PFSK-1 (cell line): ENCODE data around the gene PRAMEF25.
"Not testable (repeated sequence)": the region's sequence is repeated elsewhere in the genome, so short reads cannot be mapped to it uniquely, and the experiment has no call there.

Source experiments
- POLR2AphosphoS5 ChIP-seq: IDR thresholded peaks from 2 replicates; pipeline ENCODE4 v1.6.1; 2012; ENCODE audit warnings: low read depth, mild to moderate bottlenecking, control low read depth, low read length, moderate library complexity
- SIN3A ChIP-seq: IDR thresholded peaks from 2 replicates; pipeline ENCODE4 v1.6.1; 2012; ENCODE audit warnings: mild to moderate bottlenecking, low read length, moderate library complexity, borderline replicate concordance; ENCODE audit not compliant: insufficient read depth
- TAF1 ChIP-seq: IDR thresholded peaks from 2 replicates; pipeline ENCODE4 v1.6.1; 2012; ENCODE audit warnings: low read length, control low read depth, borderline replicate concordance; ENCODE audit not compliant: insufficient read depth
- TF ChIP-seq, protein P1 (sequence below), 2 experiments: IDR thresholded peaks; 2 replicates each; pipeline versions ENCODE4 v1.6.1 to v1.8.0; 2011 to 2012; ENCODE audit warnings: low read depth in 2 of 2, low read length in 2 of 2, control low read depth in 1 of 2, inconsistent platforms in 1 of 2, mild to moderate bottlenecking in 1 of 2, moderate library complexity in 1 of 2; ENCODE audit not compliant: insufficient read depth in 1 of 2

- TF ChIP-seq TAF1, POLR2AphosphoS5, SIN3A: not testable (repeated sequence)
- TF ChIP-seq, protein P1, sequence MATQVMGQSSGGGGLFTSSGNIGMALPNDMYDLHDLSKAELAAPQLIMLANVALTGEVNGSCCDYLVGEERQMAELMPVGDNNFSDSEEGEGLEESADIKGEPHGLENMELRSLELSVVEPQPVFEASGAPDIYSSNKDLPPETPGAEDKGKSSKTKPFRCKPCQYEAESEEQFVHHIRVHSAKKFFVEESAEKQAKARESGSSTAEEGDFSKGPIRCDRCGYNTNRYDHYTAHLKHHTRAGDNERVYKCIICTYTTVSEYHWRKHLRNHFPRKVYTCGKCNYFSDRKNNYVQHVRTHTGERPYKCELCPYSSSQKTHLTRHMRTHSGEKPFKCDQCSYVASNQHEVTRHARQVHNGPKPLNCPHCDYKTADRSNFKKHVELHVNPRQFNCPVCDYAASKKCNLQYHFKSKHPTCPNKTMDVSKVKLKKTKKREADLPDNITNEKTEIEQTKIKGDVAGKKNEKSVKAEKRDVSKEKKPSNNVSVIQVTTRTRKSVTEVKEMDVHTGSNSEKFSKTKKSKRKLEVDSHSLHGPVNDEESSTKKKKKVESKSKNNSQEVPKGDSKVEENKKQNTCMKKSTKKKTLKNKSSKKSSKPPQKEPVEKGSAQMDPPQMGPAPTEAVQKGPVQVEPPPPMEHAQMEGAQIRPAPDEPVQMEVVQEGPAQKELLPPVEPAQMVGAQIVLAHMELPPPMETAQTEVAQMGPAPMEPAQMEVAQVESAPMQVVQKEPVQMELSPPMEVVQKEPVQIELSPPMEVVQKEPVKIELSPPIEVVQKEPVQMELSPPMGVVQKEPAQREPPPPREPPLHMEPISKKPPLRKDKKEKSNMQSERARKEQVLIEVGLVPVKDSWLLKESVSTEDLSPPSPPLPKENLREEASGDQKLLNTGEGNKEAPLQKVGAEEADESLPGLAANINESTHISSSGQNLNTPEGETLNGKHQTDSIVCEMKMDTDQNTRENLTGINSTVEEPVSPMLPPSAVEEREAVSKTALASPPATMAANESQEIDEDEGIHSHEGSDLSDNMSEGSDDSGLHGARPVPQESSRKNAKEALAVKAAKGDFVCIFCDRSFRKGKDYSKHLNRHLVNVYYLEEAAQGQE (IDR thresholded peaks at IDR 0.05; ENCODE audit: insufficient read depth in 1 of 2, low read depth in 2 of 2, low read length in 2 of 2), result not testable (repeated sequence)
Measured at GRCh38 chr1:13056475-13056874, 14.1 kb upstream of the PRAMEF25 start, which contains the start of gene PRAMEF27.
